ENCODE results near the gene CHRD.

Gene CHRD

GRCh38 chr3:184383033-184383740 lies 3.3 kb downstream of the CHRD start:
- no peak for TF ChIP-seq CTCF (IDR thresholded peaks at IDR 0.05; ENCODE audit: borderline replicate concordance, control extremely low read depth, extremely low read depth, insufficient read depth, missing control alignments)
- no peak for DNase-seq (ENCODE audit: low spot score)
- in situ Hi-C loops (cut with MboI; ENCODE audit: low sequenced_read_pairs, unreplicated experiment), result no loop called here

DNA sequence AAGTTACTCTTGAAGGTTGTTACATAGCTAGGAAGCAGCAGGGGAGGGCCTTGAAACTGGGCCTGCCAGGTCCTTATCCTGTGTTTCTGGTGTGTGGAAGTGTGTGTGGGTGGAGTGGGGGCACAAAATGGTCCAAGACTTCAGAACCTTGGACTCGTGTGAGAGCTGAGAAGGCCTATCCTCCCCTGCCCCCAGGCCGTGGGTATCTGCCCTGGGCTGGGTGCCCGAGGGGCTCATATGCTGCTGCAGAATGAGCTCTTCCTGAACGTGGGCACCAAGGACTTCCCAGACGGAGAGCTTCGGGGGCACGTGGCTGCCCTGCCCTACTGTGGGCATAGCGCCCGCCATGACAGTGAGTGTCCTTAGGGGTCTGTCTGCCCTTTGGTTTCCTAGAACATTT lies 4.5 kb downstream of the CHRD start:
- no peak for TF ChIP-seq CTCF (IDR thresholded peaks at IDR 0.05; ENCODE audit: borderline replicate concordance, control extremely low read depth, extremely low read depth, insufficient read depth, missing control alignments)
- in situ Hi-C loops (cut with MboI; ENCODE audit: low sequenced_read_pairs, unreplicated experiment), result no loop called here
- no peak for DNase-seq (ENCODE audit: low spot score)

GRCh38 chr3:184384856-184385422 lies 5.1 kb downstream of the CHRD start:
- no peak for DNase-seq (ENCODE audit: low spot score)
- TF ChIP-seq CTCF (IDR thresholded peaks at IDR 0.05; ENCODE audit: borderline replicate concordance, control extremely low read depth, extremely low read depth, insufficient read depth, missing control alignments), result no peak
- in situ Hi-C loops (cut with MboI; ENCODE audit: low sequenced_read_pairs, unreplicated experiment), result no loop called here

GRCh38 chr3:184386047-184386806 lies 6.4 kb downstream of the CHRD start:
- in situ Hi-C loops (cut with MboI; ENCODE audit: low sequenced_read_pairs, unreplicated experiment), result no loop called here
- TF ChIP-seq CTCF (IDR thresholded peaks at IDR 0.05; ENCODE audit: borderline replicate concordance, control extremely low read depth, extremely low read depth, insufficient read depth, missing control alignments), result no peak
- DNase-seq (ENCODE audit: low spot score), result no peak

GRCh38 chr3:184387174-184387714 lies 7.4 kb downstream of the CHRD start:
- no peak for DNase-seq (ENCODE audit: low spot score)
- in situ Hi-C loops (cut with MboI; ENCODE audit: low sequenced_read_pairs, unreplicated experiment), result no loop called here
- TF ChIP-seq CTCF (IDR thresholded peaks at IDR 0.05; ENCODE audit: borderline replicate concordance, control extremely low read depth, extremely low read depth, insufficient read depth, missing control alignments), result no peak

DNA sequence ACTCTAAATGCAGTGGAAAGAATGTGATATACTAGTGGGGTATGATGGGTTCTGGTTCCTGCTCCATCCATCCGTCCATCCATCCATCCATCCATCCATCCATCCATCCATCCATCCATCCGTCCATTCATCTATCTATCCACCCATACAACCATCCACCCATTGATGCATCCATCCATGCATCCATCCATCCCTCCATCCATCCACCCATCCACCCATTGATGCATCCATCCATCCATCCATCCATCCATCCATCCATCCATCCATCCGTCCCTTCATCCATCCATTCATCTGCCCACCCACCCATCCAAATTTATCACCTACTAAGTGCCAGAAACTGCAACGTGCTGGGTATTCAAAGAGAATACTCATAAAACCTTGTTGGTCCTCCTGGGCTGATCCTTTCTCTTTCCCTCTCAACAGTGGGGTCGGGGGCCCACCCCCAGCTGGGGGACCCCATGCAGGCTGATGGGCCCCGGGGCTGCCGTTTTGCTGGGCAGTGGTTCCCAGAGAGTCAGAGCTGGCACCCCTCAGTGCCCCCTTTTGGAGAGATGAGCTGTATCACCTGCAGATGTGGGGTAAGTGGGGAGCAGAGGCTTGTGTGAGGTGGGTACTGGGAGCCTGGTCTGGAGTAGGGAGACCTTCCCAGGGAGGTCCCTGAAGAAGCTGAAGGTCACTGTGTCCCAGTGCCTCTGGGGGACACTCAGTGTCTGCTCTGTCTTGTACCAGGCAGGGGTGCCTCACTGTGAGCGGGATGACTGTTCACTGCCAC lies 8.5 kb downstream of the CHRD start:
- no peak for TF ChIP-seq CTCF (IDR thresholded peaks at IDR 0.05; ENCODE audit: borderline replicate concordance, control extremely low read depth, extremely low read depth, insufficient read depth, missing control alignments)
- no peak for DNase-seq (ENCODE audit: low spot score)
- in situ Hi-C loops (cut with MboI; ENCODE audit: low sequenced_read_pairs, unreplicated experiment), result no loop called here
